GM23338 (cell line): ENCODE data around the gene CYRIA. TPM values are rescaled to one million over a fixed set of nuclear protein-coding genes. Genes with fewer than 3 reads are reported as not detected.

Experiments
- ATAC-seq: fragments of 200-7000 bp; cut with Tn5 transposase; 3 replicates; pipeline ENCODE4 v1.9.1; 2020
- DNase-seq: peaks from one replicate; pipeline ENCODE4 v3.0.0-alpha.2; 2015; ENCODE audit warnings: low spot score
- H2AFZ ChIP-seq: fragments of 200-600 bp; sonication (generic); 2 replicates; pipeline ENCODE4 v1.8.0; 2016; ENCODE audit warnings: antibody characterized with exemption, mild to moderate bottlenecking, moderate library complexity
- H3F3A ChIP-seq: fragments of 200-600 bp; sonication (generic); replicated peaks from 2 replicates; pipeline ENCODE4 v1.8.0; 2017; ENCODE audit warnings: antibody characterized with exemption, mixed run types, low read depth
- H3K27ac ChIP-seq: fragments of 200-600 bp; sonication (generic); 2 replicates; pipeline ENCODE4 v1.6.1; 2016; ENCODE audit warnings: low read depth
- H3K27me3 ChIP-seq: fragments of 200-600 bp; sonication (generic); 2 replicates; pipeline ENCODE4 v1.8.0; 2016; ENCODE audit warnings: mild to moderate bottlenecking, mixed run types, moderate library complexity; ENCODE audit not compliant: insufficient read depth
- H3K36me3 ChIP-seq: fragments of 200-600 bp; sonication (generic); 2 replicates; pipeline ENCODE4 v1.8.0; 2016; ENCODE audit warnings: mild to moderate bottlenecking; ENCODE audit not compliant: insufficient read depth
- H3K4me1 ChIP-seq: fragments of 200-600 bp; sonication (generic); 2 replicates; pipeline ENCODE4 v1.8.0; 2016; ENCODE audit warnings: mild to moderate bottlenecking, moderate library complexity; ENCODE audit not compliant: insufficient read depth
- H3K4me2 ChIP-seq: fragments of 200-600 bp; sonication (generic); 2 replicates; pipeline ENCODE4 v1.7.1; 2017; ENCODE audit warnings: mixed run types
- H3K4me3 ChIP-seq: fragments of 200-600 bp; sonication (generic); 2 replicates; pipeline ENCODE4 v1.6.1; 2016; ENCODE audit warnings: mixed run types
- H3K79me2 ChIP-seq: fragments of 200-600 bp; sonication (generic); replicated peaks from 2 replicates; pipeline ENCODE4 v1.8.0; 2017; ENCODE audit warnings: mild to moderate bottlenecking; ENCODE audit not compliant: insufficient read depth
- H3K9me2 ChIP-seq: fragments of 200-600 bp; sonication (generic); 2 replicates; pipeline ENCODE4 v1.8.0; 2017; ENCODE audit not compliant: insufficient read depth
- H4K20me1 ChIP-seq: fragments of 200-600 bp; sonication (generic); replicated peaks from 2 replicates; pipeline ENCODE4 v1.8.0; 2017; ENCODE audit warnings: mild to moderate bottlenecking; ENCODE audit not compliant: insufficient read depth
- H3K27ac Mint-ChIP-seq: 2 replicates; pipeline ENCODE4 v1.8.0; 2020; ENCODE audit warnings: inconsistent platforms, mild to moderate bottlenecking, moderate library complexity, mixed read lengths
- H3K27me3 Mint-ChIP-seq: 3 replicates; pipeline ENCODE4 v1.8.0; 2022; ENCODE audit warnings: low read depth, mild to moderate bottlenecking, moderate library complexity, mixed read lengths, inconsistent platforms; ENCODE audit not compliant: insufficient read depth, poor library complexity
- H3K36me3 Mint-ChIP-seq: 3 replicates; pipeline ENCODE4 v1.8.0; 2021; ENCODE audit warnings: low read depth, mild to moderate bottlenecking, inconsistent platforms, moderate library complexity, mixed read lengths
- H3K4me1 Mint-ChIP-seq: 3 replicates; pipeline ENCODE4 v1.8.0; 2020; ENCODE audit warnings: mild to moderate bottlenecking, inconsistent platforms, mixed read lengths
- H3K4me3 Mint-ChIP-seq: 3 replicates; pipeline ENCODE4 v1.8.0; 2021; ENCODE audit warnings: moderate library complexity, mild to moderate bottlenecking, inconsistent platforms, mixed read lengths
- H3K9me3 Mint-ChIP-seq: 3 replicates; pipeline ENCODE4 v1.8.0; 2020; ENCODE audit warnings: moderate library complexity, mild to moderate bottlenecking, inconsistent platforms, mixed read lengths
- ETS1 ChIP-seq: IDR thresholded peaks from 2 replicates; pipeline ENCODE4 v1.6.1; 2016; ENCODE audit warnings: antibody characterized with exemption
- EZH2 ChIP-seq: fragments of 200-600 bp; sonication (generic); IDR thresholded peaks from one replicate; pipeline ENCODE4 v1.8.0; 2017; ENCODE audit warnings: antibody characterized with exemption, mild to moderate bottlenecking, low read depth; ENCODE audit not compliant: unreplicated experiment
- EZH2phosphoT487 ChIP-seq: fragments of 200-600 bp; sonication (generic); IDR thresholded peaks from one replicate; pipeline ENCODE4 v1.8.1; 2018; ENCODE audit warnings: antibody characterized with exemption; ENCODE audit not compliant: unreplicated experiment
- JUNB ChIP-seq: IDR thresholded peaks from one replicate; pipeline ENCODE4 v1.6.1; 2016; ENCODE audit warnings: antibody characterized with exemption; ENCODE audit not compliant: unreplicated experiment
- POLR2AphosphoS5 ChIP-seq: IDR thresholded peaks from 2 replicates; pipeline ENCODE4 v1.6.1; 2016; ENCODE audit warnings: antibody characterized with exemption, low read depth
- REST ChIP-seq: IDR thresholded peaks from one replicate; pipeline ENCODE4 v1.6.1; 2018; ENCODE audit warnings: antibody characterized with exemption; ENCODE audit not compliant: unreplicated experiment
- STAT1 ChIP-seq: IDR thresholded peaks from one replicate; pipeline ENCODE4 v1.6.1; 2016; ENCODE audit warnings: antibody characterized with exemption; ENCODE audit not compliant: unreplicated experiment
- ZNF114 ChIP-seq: fragments of 250-450 bp; sonication (Bioruptor Pico); IDR thresholded peaks from 2 replicates; pipeline ENCODE4 v1.5.0; 2020; ENCODE audit warnings: mild to moderate bottlenecking, moderate library complexity
- ZNF331 ChIP-seq: fragments of 250-450 bp; sonication (Bioruptor Pico); IDR thresholded peaks from 2 replicates; pipeline ENCODE4 v1.5.0; 2020; ENCODE audit warnings: low read depth, mild to moderate bottlenecking, moderate library complexity
- ZNF462 ChIP-seq: fragments of 250-450 bp; sonication (Bioruptor Pico); IDR thresholded peaks from 2 replicates; pipeline ENCODE4 v1.5.0; 2020; ENCODE audit warnings: mild to moderate bottlenecking, moderate library complexity
- polyA plus RNA-seq: library from polyadenylated mRNA; unstranded; fragments of >200 nt; fragmentation: Nextera tagmentation; extraction: Ambion mirVana; gene quantifications from 2 replicates; pipeline ENCODE4 v1.2.1, GENCODE V29; 2016
- total RNA-seq: library from RNA; depleted of rRNA; stranded (reverse); fragments of >200 nt; shearing (Covaris generic); gene quantifications from 2 replicates; pipeline ENCODE4 v1.2.3, GENCODE V29; 2014

The CYRIA gene
- total and polyA plus RNA-seq, 2 experiments from 2014 or later, result 3.0 to 5.3 TPM

DNA sequence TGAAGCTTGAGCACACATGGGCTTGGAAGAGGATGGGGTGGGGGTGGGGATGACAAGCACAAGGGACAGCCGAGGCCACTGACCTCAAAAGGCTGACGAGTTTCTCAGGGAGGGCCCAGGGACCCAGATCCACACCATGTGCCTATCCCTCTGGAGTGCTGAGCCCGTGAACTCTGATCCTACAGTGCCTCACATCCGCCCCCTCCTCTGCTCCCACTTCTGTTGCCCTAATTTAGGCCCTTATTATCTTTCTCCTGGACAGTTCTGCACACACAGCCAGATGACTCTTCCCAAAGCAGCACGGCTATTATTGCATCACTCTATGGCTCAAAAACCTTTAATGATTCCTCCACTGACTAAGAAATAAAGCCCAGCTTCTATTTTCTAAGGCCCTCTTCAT lies 24.8 kb downstream of the CYRIA start:
- H3K27ac ChIP-seq, result no peak overlapping the region
- H3K4me3 ChIP-seq, result no peak overlapping the region
- H3K9me2 ChIP-seq, result 0 out of 2 replicates have a peak, but pooled peaks cover 3% of the 10 kb centered on the region
- H2AFZ ChIP-seq, result no peak overlapping the region
- H3K4me1 ChIP-seq, result peaks cover 10% of the 10 kb centered on the region
- peaks cover 1% of the 10 kb centered on the region for H3K27me3 Mint-ChIP-seq
- no peak overlapping the region for H3K4me2 ChIP-seq
- no peak for TF ChIP-seq POLR2AphosphoS5
- TF ChIP-seq ZNF462 (CRISPR knock-in tag), result no peak
- no peak for TF ChIP-seq EZH2
- no peak for TF ChIP-seq JUNB
- TF ChIP-seq REST, result no peak
- TF ChIP-seq EZH2phosphoT487, result no peak
- TF ChIP-seq STAT1, result no peak
- no peak for TF ChIP-seq ZNF331 (CRISPR knock-in tag)
- TF ChIP-seq ETS1, result no peak
- TF ChIP-seq ZNF114 (CRISPR knock-in tag), result no peak
- H3K27ac Mint-ChIP-seq, result no peak overlapping the region
- no peaks in the 10 kb centered on the region for H3K36me3 ChIP-seq
- H3K4me1 Mint-ChIP-seq, result peaks cover 17% of the 10 kb centered on the region; the same call in 2 of the 3 replicates
- H3K36me3 Mint-ChIP-seq, result no peaks in the 10 kb centered on the region
- no peaks in the 10 kb centered on the region for H4K20me1 ChIP-seq
- no peaks in the 10 kb centered on the region for H3K79me2 ChIP-seq
- no peak for ATAC-seq
- no peaks in the 10 kb centered on the region for H3K27me3 ChIP-seq
- no peaks in the 10 kb centered on the region for H3F3A ChIP-seq
- H3K4me3 Mint-ChIP-seq, result no peak overlapping the region
- no peak for DNase-seq
- no peaks in the 10 kb centered on the region for H3K9me3 Mint-ChIP-seq
